ENCODE results near the gene MXD1.

MXD1 gene

GRCh38 chr2:69959425-69959824 lies 44.5 kb downstream of the MXD1 start:
- FAIRE-seq = no peak
- TF ChIP-seq TAF1 (IDR thresholded peaks at IDR 0.05; ENCODE audit: borderline replicate concordance, low read depth, low read length) (no peak), POLR2AphosphoS5 (IDR thresholded peaks at IDR 0.05; ENCODE audit: low read depth, low read length) (no peak), POLR2A (IDR thresholded peaks at IDR 0.05; ENCODE audit: low read depth, low read length) (no peak)
- DNase-seq (ENCODE audit: insufficient read length) = no peak

DNA sequence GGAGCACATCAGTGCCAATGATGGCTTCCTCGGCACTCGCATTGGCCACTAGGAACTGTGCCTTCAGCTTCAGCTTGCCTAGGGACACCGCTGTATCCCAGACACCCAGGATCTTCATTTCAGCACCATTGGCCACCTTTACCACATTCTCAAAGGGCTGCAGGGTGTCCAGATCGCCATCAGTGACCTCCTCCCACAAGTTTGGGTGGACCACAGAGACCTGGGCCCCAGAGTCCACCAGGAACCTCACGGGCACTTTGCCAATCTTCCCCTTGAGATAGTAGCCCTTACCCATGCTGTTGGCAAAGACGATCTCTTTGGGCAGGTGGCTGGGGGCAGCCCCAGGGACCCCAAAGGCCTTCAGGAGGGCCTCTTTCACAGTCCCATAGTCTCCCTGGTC lies 45.9 kb downstream of the MXD1 start:
- no peak for TF ChIP-seq POLR2A (IDR thresholded peaks at IDR 0.05; ENCODE audit: low read depth, low read length)
- no peak for TF ChIP-seq POLR2AphosphoS5 (IDR thresholded peaks at IDR 0.05; ENCODE audit: low read depth, low read length)
- no peak for TF ChIP-seq TAF1 (IDR thresholded peaks at IDR 0.05; ENCODE audit: borderline replicate concordance, low read depth, low read length)
- no peak for DNase-seq (ENCODE audit: insufficient read length)
- FAIRE-seq = no peak

- DNase-seq (ENCODE audit: insufficient read length) (no peak), FAIRE-seq (no peak)
- TF ChIP-seq TAF1 (IDR thresholded peaks at IDR 0.05; ENCODE audit: borderline replicate concordance, low read depth, low read length) (no peak), POLR2A (IDR thresholded peaks at IDR 0.05; ENCODE audit: low read depth, low read length) (no peak), POLR2AphosphoS5 (IDR thresholded peaks at IDR 0.05; ENCODE audit: low read depth, low read length) (no peak)
Measured at GRCh38 chr2:69961496-69961895, 46.6 kb downstream of the MXD1 start, which contains the start of gene ASPRV1. Gene ASPRV1 (minus strand): TSS chr2:69961631. CDS start chr2:69961436, 195 bp downstream.

GRCh38 chr2:69962986-69963730 lies 48.2 kb downstream of the MXD1 start:
- DNase-seq (ENCODE audit: insufficient read length) (no peak), FAIRE-seq (no peak)

GRCh38 chr2:69964353-69964841 lies 49.5 kb downstream of the MXD1 start:
- DNase-seq (ENCODE audit: insufficient read length) (no peak), FAIRE-seq (no peak)
- TF ChIP-seq TAF1 (IDR thresholded peaks at IDR 0.05; ENCODE audit: borderline replicate concordance, low read depth, low read length) (no peak), POLR2A (IDR thresholded peaks at IDR 0.05; ENCODE audit: low read depth, low read length) (no peak), POLR2AphosphoS5 (IDR thresholded peaks at IDR 0.05; ENCODE audit: low read depth, low read length) (no peak)

More at GRCh38 chr2:69962986-69963730, 48.2 kb downstream of the MXD1 start:
- TF ChIP-seq POLR2A (IDR thresholded peaks at IDR 0.05; ENCODE audit: low read depth, low read length) (no peak), TAF1 (IDR thresholded peaks at IDR 0.05; ENCODE audit: borderline replicate concordance, low read depth, low read length) (no peak), POLR2AphosphoS5 (IDR thresholded peaks at IDR 0.05; ENCODE audit: low read depth, low read length) (no peak)

DNA sequence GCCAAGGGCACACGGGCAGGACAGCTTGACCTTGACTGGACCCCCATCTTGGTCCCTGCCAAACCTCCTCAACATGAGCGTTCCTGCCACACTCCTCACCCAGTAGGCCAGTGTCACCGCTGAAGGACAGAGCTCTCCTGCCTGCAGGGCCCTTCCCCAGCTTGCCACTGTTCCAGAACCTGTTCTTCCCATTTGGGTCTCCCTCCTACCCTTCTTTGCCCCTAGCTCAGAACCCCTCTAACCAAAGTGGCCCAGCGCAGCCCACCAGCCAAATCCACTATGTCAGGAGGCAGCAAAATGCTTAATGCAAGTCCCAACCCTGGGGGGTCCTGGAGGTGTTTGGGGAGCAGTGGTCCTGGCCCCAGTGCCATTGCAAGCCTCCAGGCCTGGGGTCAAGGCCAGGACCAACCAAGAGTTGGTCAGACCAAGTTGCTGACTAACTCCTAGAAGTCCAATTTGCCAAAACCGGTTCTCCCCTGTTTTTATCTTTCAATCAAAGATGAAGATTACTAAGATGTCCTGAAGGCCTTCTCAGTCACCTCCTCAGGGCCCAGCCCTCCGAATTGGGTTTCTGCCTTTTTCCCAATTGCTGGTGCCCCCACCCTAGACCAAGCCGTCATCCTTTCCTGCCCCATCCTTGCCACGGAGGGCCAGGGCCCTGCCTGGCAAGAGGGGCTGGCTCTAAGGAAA lies 51.0 kb downstream of the MXD1 start:
- no peak for TF ChIP-seq TAF1 (IDR thresholded peaks at IDR 0.05; ENCODE audit: borderline replicate concordance, low read depth, low read length)
- no peak for TF ChIP-seq POLR2A (IDR thresholded peaks at IDR 0.05; ENCODE audit: low read depth, low read length)
- TF ChIP-seq POLR2AphosphoS5 (IDR thresholded peaks at IDR 0.05; ENCODE audit: low read depth, low read length) = no peak
- no peak for DNase-seq (ENCODE audit: insufficient read length)
- no peak for FAIRE-seq

DNA sequence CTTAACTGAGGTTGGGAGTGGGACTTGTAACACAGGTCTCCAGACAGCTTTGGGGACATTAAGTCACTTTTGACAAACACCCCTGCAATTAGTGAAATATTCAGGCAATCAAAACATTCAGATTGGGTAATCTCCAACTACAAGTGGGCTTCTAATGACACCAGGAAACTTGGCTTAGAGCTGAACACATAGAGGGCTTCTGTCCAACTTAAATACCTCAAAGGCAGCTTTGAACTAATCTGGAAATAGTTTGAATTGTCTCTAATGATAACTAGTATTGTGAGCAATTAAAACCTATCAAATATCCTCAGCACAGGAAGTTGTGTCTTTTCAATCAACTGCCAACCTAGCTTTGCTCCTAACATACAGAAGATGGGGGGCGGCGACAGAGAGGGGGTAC lies 51.6 kb downstream of the MXD1 start:
- TF ChIP-seq POLR2A (IDR thresholded peaks at IDR 0.05; ENCODE audit: low read depth, low read length) (no peak), TAF1 (IDR thresholded peaks at IDR 0.05; ENCODE audit: borderline replicate concordance, low read depth, low read length) (no peak), POLR2AphosphoS5 (IDR thresholded peaks at IDR 0.05; ENCODE audit: low read depth, low read length) (no peak)
- DNase-seq (ENCODE audit: insufficient read length) (no peak), FAIRE-seq (no peak)

- no peak for FAIRE-seq
Measured at GRCh38 chr2:69968609-69969008, 53.7 kb downstream of the MXD1 start.

DNA sequence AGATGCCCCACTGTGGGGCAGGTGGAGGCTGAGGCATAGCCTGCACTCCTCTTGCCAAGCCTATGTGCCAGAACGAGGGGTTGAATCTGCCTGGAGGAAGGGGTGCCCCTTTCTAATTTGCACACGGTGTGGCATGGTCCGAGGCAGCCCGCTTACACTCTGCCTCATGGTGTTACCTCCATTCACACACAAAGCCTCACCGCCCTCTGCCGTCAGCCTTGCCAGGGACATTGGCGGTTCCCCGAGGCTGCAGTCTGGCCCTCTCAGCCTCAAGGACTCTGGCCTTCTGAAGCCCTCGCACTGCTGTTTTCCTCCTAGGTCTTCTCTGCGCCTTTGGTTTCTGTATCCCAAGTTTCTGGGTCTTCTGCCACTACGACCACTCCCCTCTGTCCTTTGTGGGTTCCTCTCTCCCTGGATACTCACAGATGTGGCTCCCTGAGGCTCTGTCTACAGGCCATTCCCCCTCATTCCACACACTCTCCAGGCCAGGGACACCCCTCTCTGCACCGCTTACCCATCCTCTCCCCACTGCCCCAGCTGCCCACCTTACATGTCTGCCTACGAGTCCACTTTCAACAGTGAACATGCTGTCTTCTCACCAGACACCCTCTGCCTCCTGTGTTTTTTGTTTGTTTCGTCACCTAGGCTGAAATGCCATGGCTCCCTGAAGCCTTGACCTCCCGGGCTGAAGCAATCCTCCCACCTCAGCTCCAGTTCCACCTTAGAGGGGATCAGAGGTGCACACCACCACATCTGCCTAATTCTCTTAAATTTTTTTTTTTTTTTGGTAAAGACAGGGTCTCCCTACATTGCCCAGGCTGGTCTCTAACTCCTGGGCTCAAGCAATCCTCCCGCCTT lies 54.4 kb downstream of the MXD1 start:
- FAIRE-seq (no peak), DNase-seq (ENCODE audit: insufficient read length) (no peak)
- TF ChIP-seq POLR2AphosphoS5 (IDR thresholded peaks at IDR 0.05; ENCODE audit: low read depth, low read length) (no peak), TAF1 (IDR thresholded peaks at IDR 0.05; ENCODE audit: borderline replicate concordance, low read depth, low read length) (no peak), POLR2A (IDR thresholded peaks at IDR 0.05; ENCODE audit: low read depth, low read length) (no peak)

More at GRCh38 chr2:69968609-69969008, 53.7 kb downstream of the MXD1 start:
- TF ChIP-seq TAF1 (IDR thresholded peaks at IDR 0.05; ENCODE audit: borderline replicate concordance, low read depth, low read length) (no peak), POLR2A (IDR thresholded peaks at IDR 0.05; ENCODE audit: low read depth, low read length) (no peak), POLR2AphosphoS5 (IDR thresholded peaks at IDR 0.05; ENCODE audit: low read depth, low read length) (no peak)
- no peak for DNase-seq (ENCODE audit: insufficient read length)

- no peak for FAIRE-seq
- DNase-seq (ENCODE audit: insufficient read length) = no peak
- no peak for TF ChIP-seq POLR2AphosphoS5 (IDR thresholded peaks at IDR 0.05; ENCODE audit: low read depth, low read length)
- TF ChIP-seq TAF1 (IDR thresholded peaks at IDR 0.05; ENCODE audit: borderline replicate concordance, low read depth, low read length) = no peak
- no peak for TF ChIP-seq POLR2A (IDR thresholded peaks at IDR 0.05; ENCODE audit: low read depth, low read length)
Measured at GRCh38 chr2:69969991-69970390, 55.1 kb downstream of the MXD1 start.

DNA sequence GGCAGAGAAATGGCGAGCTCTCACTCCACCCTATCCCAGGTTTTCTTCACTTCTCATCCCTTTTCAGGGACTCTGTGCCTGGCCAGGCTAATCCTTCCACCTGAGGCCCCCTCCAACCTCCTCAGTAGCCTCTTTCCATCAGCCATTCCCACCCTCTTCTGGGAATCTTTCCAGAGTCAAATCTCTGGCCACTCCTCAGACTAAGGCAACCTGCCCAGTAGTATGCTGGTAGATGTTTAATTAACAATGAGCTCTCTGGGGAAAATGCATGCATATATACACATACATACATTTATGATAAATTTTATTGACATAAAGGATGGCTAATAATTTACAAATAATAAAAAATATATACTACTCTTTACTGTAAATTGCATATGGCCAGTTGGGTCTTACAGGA lies 57.9 kb downstream of the MXD1 start:
- FAIRE-seq (no peak), DNase-seq (ENCODE audit: insufficient read length) (no peak)
- TF ChIP-seq TAF1 (IDR thresholded peaks at IDR 0.05; ENCODE audit: borderline replicate concordance, low read depth, low read length) (no peak), POLR2AphosphoS5 (IDR thresholded peaks at IDR 0.05; ENCODE audit: low read depth, low read length) (no peak), POLR2A (IDR thresholded peaks at IDR 0.05; ENCODE audit: low read depth, low read length) (no peak)
